HTERT RPE-1 (cell line): Measurements from ENCODE around the gene RTN4RL1.
"Not testable (repeated sequence)": the region's sequence is repeated elsewhere in the genome, so short reads cannot be mapped to it uniquely, and the experiment has no call there.

Experiments
- in situ Hi-C: fragments of 300-500 bp; cut with MboI; formaldehyde crosslinking; loops from 4 replicates; pipeline ENCODE4 v1.14.3; 2020; ENCODE audit warnings: low sequenced_read_pairs

Gene RTN4RL1

DNA sequence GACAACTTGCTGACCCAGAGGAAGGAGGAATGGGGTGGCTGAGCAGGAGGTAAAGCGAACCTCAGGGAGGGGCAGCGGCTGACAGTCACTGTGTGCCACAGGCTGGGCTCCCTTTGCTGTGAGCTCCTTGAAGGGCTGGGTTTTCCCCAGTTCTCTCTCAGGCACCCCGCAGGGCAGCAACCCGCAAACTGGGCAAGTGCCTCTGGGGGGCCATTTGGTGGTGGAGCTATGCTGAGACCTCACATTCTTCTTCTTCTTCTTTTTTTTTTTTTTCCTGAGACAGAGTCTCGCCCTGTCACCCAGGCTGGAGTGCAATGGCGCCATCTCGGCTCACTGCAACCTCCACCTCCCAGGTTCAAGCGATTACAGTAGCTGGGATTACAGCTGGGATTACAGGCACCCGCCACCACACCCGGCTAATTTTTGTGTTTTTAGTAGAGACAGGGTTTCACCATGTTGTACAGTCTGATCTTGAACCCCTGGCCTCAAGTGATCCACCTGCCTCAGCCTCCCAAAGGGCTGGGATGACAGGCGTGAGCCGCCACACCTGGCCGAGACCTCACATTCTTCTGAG lies 42.3 kb downstream of the RTN4RL1 start:
- in situ Hi-C loops = not testable (repeated sequence)

DNA sequence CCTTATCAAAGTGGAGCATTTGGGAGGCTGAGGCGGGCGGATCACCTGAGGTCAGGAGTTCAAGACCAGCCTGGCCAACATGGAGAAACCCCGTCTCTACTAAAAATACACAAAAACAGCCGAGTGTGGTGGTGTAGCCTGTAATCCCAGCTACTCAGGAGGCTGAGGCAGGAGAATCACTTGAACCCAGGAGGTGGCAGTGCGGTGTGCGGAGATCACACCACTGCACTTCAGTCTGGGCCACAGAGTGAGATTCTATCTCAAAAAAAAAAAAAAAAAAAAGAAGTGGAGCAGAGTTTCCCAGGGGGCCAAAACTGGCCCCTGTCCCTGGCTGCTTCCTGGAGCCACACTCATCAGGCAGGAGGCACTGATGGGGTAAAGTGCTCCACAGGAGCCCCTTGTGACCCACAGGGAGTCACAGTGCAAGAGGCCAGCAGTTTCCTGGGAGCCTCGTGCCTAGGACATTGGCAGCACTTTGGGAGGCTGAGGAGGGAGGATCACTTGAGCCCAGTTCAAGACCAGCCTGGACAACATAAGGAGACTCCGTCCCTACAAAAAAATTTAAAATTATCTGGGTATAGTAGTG lies 44.4 kb downstream of the RTN4RL1 start:
- in situ Hi-C loops = no loop called here

DNA sequence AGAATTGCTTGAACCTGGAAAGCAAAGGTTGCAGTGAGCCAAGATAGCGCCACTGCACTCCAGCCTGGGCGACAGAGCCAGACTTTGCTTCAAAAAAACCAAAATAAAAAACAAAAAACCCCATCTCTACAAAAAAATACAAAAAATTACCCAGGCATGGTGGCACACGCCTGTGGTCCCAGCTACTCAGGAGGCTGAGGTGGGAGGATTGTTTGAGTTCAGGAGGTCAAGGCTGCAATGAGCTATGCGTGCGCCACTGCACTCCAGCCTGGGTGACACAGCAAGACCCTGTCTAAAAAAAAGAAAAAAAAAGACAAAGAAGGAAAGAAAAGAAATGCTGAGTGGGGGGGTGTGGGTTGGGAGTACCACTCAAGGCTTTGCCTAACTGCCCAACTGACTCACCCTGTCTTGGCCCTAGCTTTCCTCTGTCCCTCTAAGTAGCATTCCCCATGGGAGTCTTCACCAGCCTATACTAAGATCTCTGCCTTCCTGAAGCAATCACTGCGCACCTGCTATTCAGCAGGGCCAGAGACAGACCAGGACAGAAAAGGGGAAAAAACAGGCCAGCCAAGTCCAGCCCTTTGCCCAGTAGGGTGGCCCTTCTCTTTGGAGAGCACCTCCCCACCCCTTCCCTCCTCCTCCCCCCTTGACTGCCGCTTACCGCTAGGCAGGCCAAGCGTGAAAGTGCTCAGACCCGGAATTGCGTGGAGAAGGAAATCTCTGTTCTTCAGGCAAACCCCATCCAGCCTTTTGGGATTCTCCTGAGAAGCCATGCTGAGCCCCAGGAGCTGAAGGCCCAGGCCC lies 45.8 kb downstream of the RTN4RL1 start:
- in situ Hi-C loops = no loop called here

DNA sequence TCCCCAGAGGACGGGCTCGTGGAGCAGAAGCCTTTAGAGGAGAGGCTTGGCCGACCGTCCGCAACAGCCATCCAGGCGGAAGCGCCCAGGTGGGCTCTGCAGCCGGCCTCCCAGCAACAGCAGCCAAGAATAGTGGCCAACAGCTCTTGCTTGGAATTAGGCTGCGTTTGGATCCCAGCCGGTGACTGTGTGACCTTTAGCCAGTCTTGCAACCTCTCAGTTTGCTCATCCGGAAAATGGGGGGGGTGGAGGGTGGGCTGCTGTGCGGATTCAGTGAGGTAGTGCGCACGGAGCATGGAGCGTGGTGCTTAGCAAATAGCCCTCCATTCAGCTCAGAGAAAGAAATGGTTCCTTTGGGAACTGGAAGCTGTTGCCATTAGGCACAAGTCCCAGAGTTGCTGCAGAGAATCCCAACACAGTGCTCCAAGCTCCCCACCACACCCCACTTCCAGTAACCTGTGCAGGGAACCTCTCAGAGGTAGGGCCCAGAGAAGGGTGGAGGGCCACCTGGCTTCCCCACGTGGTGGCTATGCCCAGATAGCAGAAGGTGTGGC lies 46.7 kb downstream of the RTN4RL1 start:
- in situ Hi-C loops = no loop called here

DNA sequence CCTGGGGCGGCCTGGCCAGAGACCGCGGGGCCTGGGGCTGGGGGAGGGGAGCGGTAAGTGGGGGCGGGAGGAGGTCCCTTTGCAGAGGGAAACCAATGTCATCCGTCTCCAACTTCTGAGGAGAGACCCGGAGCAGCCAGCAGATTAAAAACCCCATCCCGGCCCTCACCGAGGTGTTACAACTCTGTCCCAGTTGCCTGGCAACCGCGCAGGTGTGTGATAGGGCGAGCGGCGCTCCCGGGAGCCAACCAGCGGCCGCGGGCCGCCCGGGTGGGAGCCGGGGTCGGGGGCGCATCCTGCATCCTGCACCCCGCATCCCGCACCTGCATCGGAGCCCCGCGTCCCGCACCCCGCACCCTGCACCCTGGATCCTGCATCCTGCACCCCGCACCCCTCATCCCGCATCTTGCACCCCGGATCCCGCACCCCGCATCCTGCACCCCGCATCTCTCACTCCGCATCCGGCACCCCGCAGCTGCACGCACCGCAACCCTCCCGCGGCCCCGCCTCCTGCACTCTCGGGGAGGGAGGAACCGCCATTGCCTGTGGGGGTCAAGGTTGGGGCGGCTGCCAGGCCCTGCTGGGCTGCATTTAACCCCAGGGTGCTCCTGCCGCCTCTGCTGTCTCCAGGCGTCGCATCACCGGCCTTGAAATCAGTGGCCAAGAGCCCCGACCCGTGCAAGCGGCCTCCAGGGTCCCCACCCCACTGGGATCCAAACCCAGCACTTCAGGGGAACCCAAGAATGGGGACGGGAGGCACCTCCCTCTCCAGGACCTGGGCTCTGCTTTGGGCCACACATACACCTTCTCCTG lies 47.3 kb downstream of the RTN4RL1 start:
- in situ Hi-C loops = no loop called here

DNA sequence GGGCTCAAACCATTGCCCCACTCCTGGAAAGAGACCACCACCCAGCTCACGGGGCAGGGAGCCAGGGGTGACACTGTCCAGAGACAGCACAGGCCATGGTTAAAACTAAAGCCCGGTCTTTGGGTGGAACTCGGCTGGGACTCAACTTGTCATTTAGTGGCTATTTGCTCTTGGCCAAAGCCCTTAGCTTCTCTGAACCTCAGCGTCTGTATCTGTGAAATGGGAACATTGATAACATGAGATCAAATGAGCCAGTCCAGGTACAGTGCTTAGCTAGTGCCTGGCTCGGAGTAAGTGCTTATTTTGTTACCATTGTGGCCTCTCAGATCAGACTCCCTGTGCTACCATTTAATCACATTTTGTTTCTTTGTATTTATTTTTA lies 48.5 kb downstream of the RTN4RL1 start:
- in situ Hi-C loops = no loop called here

DNA sequence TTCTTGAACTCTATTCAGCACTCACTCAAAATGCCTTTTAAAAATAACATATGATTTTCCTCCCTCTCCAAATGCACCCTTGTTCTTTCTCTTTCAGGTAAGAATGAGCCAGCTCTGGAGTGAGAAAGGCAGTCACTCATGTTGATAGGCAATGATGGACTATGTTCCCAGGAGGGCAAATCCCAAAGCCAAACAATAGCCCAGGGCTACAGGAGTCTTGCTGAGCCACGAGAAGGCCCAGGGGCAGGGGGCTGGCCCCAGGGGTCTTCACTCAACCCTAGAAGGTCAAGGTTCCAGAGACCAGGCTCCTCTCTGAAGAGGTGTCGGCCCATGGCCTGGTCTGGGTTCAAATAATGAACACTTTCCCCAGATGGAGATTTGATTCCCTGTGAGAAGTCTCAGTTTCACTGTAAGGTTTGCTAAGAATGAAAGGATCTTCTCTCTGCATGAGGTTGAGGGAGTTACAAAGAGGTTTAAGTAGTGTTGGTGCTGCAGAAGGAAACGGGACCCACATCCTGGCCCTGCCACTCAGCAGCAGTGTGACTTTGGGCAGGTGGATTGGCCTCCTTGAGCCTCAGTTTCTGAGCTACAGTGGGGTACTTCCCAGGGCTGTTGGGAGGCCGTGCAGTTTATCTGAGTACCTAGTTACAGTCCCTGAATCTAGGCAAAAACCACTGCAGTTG lies 49.0 kb downstream of the RTN4RL1 start:
- in situ Hi-C loops = no loop called here

DNA sequence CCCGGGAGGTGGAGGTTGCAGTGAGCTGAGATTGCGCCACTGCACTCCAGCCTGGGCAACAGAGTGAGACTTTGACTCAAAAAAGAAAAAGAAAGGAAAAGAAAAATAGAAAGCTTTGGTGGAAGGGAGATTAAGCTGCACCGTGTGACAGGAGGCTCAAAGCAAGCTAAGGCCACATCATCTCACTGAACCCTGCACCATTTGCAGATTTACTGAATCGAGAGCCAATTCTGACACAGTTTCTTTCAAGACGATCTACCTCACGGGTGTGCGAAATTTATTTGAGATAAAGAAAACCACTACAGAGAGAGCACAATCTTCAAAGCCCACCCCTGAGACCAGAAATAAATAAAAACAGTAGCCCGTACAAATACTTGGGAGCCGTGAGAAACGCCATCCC lies 49.6 kb downstream of the RTN4RL1 start:
- in situ Hi-C loops = no loop called here

DNA sequence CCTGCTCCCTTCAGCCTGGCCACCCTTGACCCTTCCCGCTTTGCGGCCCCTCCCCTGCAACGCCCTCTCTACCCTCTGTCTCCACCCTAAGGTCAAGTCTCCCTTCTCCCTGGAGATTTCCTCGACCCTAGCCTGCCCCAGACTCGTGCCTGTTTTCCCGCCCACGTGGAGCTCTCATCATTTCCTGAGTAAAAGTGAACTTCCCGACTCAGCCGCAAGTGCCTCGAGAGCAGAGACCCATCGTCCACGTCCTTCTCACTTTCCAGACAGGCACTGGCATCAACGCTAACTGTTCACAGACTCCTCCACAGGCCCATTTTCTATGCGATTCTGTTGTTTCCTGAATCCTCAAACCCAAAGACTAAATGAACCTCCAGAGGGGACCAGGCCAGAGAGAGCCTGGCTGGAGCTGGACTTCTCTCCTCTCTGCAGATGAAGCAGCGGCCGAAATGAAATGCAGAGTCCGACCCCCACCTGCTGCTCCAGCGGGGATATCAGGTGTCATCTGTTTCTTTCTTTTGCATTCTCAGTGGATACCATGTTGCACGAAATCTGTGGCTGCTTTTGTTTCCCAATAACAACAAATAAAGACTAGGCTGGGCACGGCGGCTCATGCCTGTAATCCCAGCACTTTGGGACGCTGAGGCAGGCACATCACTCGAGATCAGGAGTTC lies 52.5 kb downstream of the RTN4RL1 start:
- in situ Hi-C loops = no loop called here

DNA sequence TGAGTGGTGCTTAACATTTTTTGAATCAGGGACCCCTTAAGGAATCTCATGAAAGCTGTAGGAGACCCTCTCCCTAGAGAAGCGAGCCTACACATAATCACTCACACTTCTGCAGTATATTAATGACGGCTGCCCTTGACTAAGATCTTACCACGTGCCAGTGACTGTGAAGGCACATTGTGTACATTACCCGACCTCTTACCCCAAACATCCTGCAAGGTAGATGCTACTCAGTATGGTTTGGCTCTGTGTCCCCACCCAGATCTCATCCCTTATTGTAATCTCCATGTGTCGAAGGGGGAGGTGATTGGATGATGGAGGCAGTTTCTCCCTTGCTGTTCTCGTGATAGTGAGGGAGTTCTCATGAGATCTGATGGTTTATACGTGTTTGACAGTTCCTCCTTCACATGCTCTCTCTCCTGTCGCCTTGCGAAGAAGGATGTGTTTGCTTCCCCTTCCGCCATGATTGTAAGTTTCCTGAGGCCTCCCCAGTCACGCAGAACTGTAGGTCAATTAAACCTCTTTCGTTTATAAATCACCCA lies 54.2 kb downstream of the RTN4RL1 start:
- in situ Hi-C loops = no loop called here

DNA sequence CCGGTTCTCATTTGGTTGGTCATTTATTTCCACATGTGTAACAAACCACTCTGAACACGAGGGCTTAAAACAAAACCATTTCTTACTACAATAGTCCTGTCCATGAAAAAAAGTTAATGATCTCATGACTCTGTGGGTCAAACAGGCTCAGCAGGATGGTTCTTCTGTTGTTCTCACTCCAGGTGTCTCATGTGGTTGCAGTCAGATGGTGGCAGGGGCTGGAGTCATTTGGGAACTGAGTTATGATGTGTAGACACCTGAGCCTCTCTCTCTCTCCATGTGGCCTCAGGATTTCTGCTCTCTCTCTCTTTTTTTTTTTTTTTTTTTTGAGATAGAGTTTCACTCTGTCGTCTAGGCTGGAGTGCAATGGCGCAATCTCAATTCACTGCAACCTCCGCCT lies 55.4 kb downstream of the RTN4RL1 start:
- in situ Hi-C loops = no loop called here

DNA sequence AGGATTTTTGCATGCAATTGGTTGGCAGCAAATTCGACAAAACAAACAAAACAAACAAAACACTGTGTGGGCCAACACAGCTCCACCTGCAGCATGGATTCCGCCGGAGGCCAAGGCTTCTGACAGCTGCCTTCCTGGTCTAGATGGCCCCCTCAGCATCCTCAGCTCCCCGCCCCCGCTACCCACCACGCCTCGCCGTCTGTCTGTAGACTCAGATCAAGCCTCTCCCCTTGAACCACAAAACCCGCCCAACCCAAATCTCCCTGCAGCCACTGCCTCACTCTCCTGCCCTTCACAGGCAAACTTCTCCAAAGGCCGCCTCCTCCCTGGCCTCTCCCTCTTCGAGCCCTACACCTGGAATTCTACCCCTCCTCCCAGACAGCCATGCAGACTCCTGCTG lies 57.9 kb downstream of the RTN4RL1 start:
- in situ Hi-C loops = no loop called here

DNA sequence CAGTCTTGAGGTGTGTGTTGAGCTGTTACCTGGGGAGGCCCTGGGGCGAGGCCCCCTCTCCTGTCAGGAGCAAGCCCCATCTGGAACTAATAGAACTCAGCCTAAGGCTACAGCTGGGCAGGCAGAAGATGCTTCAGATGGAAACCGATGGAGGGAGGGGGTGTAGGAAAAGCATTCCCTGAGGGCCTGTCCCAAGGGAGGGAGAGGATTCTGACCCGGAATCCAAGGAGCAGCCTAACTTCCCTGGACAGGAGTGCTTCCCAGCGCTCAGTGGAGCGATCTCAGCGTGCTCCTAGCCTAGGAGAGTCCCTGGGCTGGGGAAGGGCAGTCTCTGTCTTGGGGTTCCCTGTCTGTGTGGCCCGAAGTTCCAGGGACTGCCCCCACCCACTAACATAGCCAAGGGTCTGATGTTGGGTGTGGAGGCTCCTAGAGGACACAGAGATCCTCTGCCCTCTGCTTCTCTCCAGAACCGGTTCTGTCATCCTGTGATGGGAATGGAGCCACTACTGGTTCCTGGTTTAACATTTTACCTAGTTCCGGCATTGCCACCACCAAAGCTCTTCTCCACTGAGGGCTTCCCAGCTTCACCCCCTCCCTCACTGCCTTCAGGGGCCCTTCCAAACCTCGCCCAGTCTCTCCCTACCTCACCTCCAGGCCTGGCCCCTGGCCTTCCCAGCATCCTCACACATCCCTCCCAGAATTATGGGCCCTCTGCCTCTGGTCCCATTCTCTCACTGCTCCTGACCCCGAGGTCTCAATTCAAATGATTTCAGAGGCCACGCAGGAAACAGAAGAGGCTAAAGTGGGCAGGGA lies 58.7 kb downstream of the RTN4RL1 start:
- in situ Hi-C loops = no loop called here

DNA sequence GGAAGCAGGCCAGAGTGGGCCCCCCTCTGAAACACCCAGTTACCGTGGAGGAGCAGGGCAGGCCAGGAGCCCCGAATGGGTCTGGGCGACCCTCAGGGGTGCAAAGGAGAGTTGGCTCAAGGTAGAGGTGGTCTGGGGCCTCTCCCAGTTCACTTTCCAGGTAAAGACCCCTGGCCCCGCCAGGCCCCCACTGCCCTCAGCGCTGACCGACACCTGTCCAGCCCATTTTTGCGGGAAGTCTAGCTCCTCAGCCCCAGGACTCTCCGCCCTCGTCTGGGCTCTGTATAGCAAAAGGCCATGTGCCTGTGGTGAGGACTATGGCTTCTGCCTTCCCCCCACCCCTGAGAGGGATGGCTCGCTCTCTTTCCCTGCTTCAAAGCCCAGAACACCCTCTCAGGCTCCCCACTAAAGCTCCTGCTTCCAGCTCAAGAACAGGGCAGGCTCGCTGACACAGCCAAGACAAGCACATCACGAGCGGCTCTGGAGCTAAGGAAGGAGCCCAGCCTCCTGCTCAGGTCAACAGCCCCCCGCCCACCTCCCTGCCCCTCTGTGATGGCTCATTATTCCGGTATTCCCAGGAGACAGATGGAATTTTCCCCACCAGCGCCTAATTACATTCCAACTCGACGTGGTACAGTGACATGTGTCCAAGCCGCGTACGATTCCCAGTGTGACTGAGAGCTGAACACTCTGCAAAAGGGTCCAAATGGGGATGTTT lies 59.4 kb downstream of the RTN4RL1 start:
- in situ Hi-C loops = no loop called here

DNA sequence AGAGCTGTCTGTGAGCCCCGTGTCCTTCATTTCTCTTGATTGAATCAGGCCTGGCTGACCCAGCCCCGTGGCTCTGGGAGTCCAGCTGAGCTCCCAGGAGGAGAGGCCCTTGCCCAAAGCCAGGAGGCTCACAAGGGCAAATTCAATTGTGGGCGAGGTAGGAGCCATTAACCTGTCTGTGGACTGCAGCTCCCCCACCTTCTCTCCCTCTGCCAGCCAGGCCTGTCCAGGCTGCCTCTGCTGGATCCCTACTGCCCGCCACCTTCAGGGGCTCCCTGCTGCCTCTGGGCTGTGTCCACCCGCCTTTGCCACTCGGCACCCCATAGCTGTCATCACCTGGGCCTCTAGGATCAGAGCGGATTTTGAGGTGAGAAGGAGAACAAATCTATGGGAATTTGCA lies 61.9 kb downstream of the RTN4RL1 start:
- in situ Hi-C loops = no loop called here

DNA sequence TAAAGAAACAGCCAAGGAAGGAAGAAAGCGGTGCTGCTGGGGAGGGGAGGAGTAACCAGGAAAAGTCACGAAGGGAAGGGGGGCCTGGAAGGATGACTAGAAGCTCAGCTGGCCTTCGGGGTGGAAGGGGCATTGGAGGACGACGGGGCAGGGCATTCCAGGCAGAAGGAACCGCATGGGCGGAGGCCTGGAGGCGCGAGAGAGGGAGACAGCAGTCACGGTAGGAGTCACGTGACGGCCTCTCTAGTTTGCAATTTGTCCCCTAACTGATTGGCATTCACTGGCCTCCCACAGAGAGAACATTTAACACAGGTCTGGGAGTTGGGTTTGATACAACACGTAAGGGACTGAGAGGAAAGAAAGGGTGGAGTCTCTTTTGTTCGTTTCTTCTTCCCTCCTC lies 63.9 kb downstream of the RTN4RL1 start:
- in situ Hi-C loops = no loop called here

DNA sequence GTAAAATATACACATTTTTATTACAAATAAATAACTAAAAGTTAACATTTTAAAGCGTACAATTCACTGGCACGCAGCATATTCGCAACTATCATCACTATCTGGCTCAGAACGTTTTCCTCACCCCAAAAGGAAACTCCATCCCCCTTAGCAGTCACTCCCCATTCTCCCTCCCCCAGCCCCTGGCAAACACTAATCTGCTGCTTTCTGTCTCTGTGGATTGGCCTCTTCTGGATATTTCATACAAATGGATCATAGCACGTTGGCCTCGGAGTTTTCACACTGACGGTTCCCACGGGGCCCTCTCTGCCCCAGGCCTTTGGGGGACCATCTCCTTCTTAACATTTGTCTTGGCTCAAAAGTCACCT lies 64.6 kb downstream of the RTN4RL1 start:
- in situ Hi-C loops = no loop called here

DNA sequence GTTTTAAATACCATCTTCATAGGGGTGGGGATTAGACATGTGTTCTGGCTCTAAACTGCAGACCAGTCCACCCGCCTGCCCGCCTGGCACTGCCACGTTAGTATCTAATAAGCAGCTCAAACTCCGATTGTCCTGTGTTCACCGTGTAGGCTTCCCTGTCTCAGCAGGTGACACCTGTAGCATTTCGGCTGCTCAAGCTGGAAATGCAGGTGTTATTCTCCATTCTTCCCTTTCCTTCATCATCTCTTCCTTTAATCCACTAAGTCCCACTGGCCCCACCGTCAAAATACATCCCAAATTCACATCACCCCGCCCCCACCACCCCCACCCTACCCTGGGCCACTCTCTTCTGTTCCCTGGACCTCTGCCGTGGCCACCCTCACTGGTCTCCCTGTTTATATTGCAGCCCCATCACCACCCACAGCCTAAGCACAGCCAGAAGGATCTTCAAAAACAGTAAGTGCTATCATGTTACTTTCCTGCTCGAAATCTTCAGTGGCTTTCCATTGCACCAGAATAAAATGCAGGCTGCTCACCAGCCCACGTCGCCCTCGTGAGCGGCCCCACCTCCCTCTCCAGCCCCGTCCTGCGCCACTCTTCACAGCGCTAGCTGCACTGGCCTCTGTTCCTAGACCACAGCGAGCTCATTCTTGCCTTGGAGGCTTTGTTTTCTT lies 65.1 kb downstream of the RTN4RL1 start:
- in situ Hi-C loops = no loop called here
